ENCODE measurements around the gene STRA8.
A peak's percentile ranks its signal among the peaks of the same experiment; 100 is the strongest.

The STRA8 gene

DNA sequence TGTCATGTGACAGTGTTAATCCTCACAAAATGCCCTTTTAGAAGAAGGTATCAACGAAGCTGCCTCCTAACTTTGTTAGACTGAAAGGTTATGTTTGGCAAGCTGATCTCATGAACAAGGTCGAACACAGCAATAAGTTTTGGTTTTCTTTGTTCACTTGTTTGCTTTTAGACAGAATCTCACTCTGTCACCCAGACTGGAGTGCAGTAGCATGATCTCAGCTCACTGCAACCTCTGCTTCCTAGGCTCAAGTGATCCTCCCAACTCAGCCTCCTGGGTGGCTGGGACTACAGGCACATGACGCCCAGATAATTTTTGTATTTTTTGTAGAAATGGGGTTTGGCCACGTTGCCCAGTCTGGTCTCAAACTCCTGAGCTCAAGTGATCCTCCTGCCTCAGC lies 1.1 kb downstream of the STRA8 start:
- TF ChIP-seq TEAD4 (IDR thresholded peaks at IDR 0.05): no peak
- no peak for TF ChIP-seq CEBPB (IDR thresholded peaks at IDR 0.05)
- TF ChIP-seq, protein P1, sequence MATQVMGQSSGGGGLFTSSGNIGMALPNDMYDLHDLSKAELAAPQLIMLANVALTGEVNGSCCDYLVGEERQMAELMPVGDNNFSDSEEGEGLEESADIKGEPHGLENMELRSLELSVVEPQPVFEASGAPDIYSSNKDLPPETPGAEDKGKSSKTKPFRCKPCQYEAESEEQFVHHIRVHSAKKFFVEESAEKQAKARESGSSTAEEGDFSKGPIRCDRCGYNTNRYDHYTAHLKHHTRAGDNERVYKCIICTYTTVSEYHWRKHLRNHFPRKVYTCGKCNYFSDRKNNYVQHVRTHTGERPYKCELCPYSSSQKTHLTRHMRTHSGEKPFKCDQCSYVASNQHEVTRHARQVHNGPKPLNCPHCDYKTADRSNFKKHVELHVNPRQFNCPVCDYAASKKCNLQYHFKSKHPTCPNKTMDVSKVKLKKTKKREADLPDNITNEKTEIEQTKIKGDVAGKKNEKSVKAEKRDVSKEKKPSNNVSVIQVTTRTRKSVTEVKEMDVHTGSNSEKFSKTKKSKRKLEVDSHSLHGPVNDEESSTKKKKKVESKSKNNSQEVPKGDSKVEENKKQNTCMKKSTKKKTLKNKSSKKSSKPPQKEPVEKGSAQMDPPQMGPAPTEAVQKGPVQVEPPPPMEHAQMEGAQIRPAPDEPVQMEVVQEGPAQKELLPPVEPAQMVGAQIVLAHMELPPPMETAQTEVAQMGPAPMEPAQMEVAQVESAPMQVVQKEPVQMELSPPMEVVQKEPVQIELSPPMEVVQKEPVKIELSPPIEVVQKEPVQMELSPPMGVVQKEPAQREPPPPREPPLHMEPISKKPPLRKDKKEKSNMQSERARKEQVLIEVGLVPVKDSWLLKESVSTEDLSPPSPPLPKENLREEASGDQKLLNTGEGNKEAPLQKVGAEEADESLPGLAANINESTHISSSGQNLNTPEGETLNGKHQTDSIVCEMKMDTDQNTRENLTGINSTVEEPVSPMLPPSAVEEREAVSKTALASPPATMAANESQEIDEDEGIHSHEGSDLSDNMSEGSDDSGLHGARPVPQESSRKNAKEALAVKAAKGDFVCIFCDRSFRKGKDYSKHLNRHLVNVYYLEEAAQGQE (IDR thresholded peaks at IDR 0.05; ENCODE audit: low read depth): no peak
- TF ChIP-seq ZBTB7A (IDR thresholded peaks at IDR 0.05; ENCODE audit: low read depth): no peak
- no peak for TF ChIP-seq YY1 (IDR thresholded peaks at IDR 0.05; ENCODE audit: low read depth)

DNA sequence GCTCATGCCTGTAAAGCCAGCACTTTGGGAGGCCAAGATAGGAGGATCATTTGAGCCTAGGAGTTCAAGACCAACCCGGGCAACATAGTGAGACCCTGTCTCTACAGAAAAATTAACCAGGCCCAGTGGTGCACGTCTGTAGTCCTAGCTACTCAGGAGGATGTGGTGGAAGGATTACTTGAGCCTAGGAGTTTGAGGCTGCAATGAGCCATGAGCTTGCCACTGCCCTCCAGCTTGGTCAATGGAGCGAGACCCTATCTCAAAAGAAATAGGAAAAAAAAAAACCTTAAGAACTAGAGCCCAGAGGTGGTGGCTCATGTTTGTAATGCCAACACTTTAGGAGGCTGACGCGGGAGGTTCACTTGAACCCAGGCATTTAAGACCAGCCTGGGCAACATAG lies 2.2 kb downstream of the STRA8 start:
- TF ChIP-seq EGR1 (IDR thresholded peaks at IDR 0.05) (no peak), YY1 (IDR thresholded peaks at IDR 0.05; ENCODE audit: low read depth) (no peak), CREB1 (IDR thresholded peaks at IDR 0.05; ENCODE audit: low read depth) (no peak), ZBTB7A (IDR thresholded peaks at IDR 0.05; ENCODE audit: low read depth) (no peak), CEBPB (IDR thresholded peaks at IDR 0.05) (no peak), RAD21 (IDR thresholded peaks at IDR 0.05; ENCODE audit: low read depth) (no peak), TEAD4 (IDR thresholded peaks at IDR 0.05) (no peak), TAF1 (IDR thresholded peaks at IDR 0.05; ENCODE audit: low read depth) (no peak), NFIC (IDR thresholded peaks at IDR 0.05) (no peak), TCF12 (IDR thresholded peaks at IDR 0.05; ENCODE audit: low read depth) (no peak), EP300 (IDR thresholded peaks at IDR 0.05; ENCODE audit: borderline replicate concordance) (no peak), FOXM1 (IDR thresholded peaks at IDR 0.05; ENCODE audit: borderline replicate concordance, low read depth) (no peak)
- TF ChIP-seq, protein P1 (IDR thresholded peaks at IDR 0.05; ENCODE audit: low read depth): no peak
- TF ChIP-seq, protein P2, sequence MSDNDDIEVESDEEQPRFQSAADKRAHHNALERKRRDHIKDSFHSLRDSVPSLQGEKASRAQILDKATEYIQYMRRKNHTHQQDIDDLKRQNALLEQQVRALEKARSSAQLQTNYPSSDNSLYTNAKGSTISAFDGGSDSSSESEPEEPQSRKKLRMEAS (IDR thresholded peaks at IDR 0.05): no peak
- TF ChIP-seq, protein P3, sequence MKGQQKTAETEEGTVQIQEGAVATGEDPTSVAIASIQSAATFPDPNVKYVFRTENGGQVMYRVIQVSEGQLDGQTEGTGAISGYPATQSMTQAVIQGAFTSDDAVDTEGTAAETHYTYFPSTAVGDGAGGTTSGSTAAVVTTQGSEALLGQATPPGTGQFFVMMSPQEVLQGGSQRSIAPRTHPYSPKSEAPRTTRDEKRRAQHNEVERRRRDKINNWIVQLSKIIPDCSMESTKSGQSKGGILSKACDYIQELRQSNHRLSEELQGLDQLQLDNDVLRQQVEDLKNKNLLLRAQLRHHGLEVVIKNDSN (IDR thresholded peaks at IDR 0.05): no peak

DNA sequence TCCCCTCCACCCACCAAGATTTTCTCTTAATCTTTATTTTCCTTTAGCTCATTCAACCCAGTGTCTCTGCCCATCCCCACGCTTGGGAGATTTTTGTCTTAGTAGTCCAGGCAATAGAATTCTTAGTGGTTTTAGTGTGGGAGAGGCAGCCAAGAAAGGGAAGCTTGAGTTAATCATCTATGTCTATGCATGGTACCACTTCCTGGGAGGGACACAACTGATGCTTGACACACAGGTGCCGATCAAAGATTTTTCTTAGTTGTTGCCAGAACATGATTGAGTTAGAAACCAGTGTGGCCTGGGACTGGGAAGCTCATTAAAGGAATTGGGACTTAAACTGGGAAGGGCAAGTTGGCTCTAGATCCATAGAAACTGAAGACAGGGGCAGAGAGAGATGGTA lies 3.1 kb downstream of the STRA8 start:
- TF ChIP-seq, protein P2 (IDR thresholded peaks at IDR 0.05): no peak

DNA sequence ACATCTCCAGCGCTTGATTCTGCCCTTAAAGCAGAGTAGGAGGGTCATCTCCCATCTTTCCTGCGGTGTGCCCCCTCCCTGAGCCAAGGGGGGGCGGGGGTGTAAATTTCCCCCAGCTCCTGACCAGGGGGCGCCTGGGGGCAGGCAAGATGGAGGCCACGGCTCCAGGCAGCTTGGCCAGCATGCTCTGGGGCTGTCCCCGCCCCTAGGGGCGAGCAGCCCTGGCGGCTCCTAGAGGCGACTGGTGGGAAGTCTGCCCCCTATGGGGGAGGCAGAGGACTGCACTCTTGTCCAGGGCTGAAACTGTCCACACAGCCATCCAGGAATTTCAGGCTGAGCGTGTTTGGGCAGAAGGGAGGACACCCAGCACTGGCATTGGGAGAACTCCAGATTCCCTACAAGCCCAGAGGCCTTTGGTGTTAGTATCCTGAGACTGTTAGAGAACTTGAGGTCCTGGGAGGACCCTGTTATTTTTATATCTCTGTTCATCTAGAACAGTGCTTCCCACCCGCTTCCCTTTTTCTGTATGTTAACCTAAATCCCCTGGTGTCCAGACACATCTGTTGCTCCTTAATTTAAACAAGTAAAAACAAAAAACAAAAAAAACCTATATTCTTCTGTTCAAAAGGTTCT lies 4.6 kb downstream of the STRA8 start:
- TF ChIP-seq RAD21 (IDR thresholded peaks at IDR 0.05; ENCODE audit: low read depth): peak; percentile 23; the same call in 1 of the 2 replicates
- TF ChIP-seq TCF12 (IDR thresholded peaks at IDR 0.05; ENCODE audit: low read depth): no peak
- TF ChIP-seq ZBTB7A (IDR thresholded peaks at IDR 0.05; ENCODE audit: low read depth): no peak
- no peak for TF ChIP-seq EP300 (IDR thresholded peaks at IDR 0.05; ENCODE audit: borderline replicate concordance)

DNA sequence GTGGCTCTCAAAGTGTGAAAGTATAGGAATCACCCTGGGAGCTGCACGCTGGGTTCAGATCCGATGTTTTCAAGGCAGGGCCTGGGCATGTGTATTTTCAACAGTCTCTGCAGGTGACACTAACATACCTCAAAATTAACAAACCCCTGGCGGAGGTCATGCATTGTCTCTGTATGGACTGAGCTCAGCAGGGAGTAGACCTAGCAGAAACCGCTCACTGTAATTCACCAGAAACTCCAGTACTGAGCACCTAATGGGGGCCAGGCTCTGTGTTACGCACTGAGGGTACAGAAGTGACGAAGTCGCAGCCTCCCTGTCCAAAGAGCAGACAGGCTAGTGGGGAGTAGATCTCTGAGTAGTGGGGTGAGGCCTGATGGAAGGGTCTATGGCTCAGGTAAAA lies 5.6 kb downstream of the STRA8 start:
- TF ChIP-seq FOXM1 (IDR thresholded peaks at IDR 0.05; ENCODE audit: borderline replicate concordance, low read depth) (no peak), TEAD4 (IDR thresholded peaks at IDR 0.05) (no peak), EP300 (IDR thresholded peaks at IDR 0.05; ENCODE audit: borderline replicate concordance) (no peak), RAD21 (IDR thresholded peaks at IDR 0.05; ENCODE audit: low read depth) (no peak), TAF1 (IDR thresholded peaks at IDR 0.05; ENCODE audit: low read depth) (no peak), EGR1 (IDR thresholded peaks at IDR 0.05) (no peak), NFIC (IDR thresholded peaks at IDR 0.05) (no peak), YY1 (IDR thresholded peaks at IDR 0.05; ENCODE audit: low read depth) (no peak), CREB1 (IDR thresholded peaks at IDR 0.05; ENCODE audit: low read depth) (no peak), CEBPB (IDR thresholded peaks at IDR 0.05) (no peak), ZBTB7A (IDR thresholded peaks at IDR 0.05; ENCODE audit: low read depth) (no peak), TCF12 (IDR thresholded peaks at IDR 0.05; ENCODE audit: low read depth) (no peak)
- TF ChIP-seq, protein P3 (IDR thresholded peaks at IDR 0.05): no peak
- TF ChIP-seq, protein P2 (IDR thresholded peaks at IDR 0.05): no peak
- TF ChIP-seq, protein P1 (IDR thresholded peaks at IDR 0.05; ENCODE audit: low read depth): no peak
